ENCODE measurements around the gene UNCX. TPM values are rescaled to one million over a fixed set of nuclear protein-coding genes. Genes with fewer than 3 reads are reported as not detected.

The UNCX gene
- total RNA-seq, 4 donors from 2014 or later, result not detected

- intact Hi-C loops (cut with DNase I; ENCODE audit: low total_unique reads), result no loop called here
- no peak overlapping the region for H3K4me3 ChIP-seq (ENCODE audit: low read depth, poor library complexity, severe bottlenecking)
- DNase-seq (ENCODE audit: low spot score in 2 of 2), result no peak
- TF ChIP-seq POLR2A (IDR thresholded peaks at IDR 0.05) (no peak), CTCF (IDR thresholded peaks at IDR 0.05) (no peak)
- WGBS, 2 donors, result 55 to 61% methylated on average over 14 of the region's 14 CpGs
These were observed 12.2 kb downstream of the UNCX start for GRCh38 chr7:1244700-1245523.

- TF ChIP-seq CTCF (IDR thresholded peaks at IDR 0.05), result no peak
- no peak for TF ChIP-seq POLR2A (IDR thresholded peaks at IDR 0.05)
- WGBS, 2 donors, result 52 to 53% methylated on average over 12 of the region's 12 CpGs
- no peak for DNase-seq (ENCODE audit: low spot score in 2 of 2)
- intact Hi-C loops (cut with DNase I; ENCODE audit: low total_unique reads), result no loop called here
- H3K4me3 ChIP-seq (ENCODE audit: low read depth, poor library complexity, severe bottlenecking), result no peak overlapping the region
These were observed 12.9 kb downstream of the UNCX start for GRCh38 chr7:1245524-1246050.

- intact Hi-C loops (cut with DNase I; ENCODE audit: low total_unique reads), result no loop called here
- no peak for DNase-seq (ENCODE audit: low spot score in 2 of 2)
- WGBS, 2 donors, result 13 to 18% methylated on average over 48 of the region's 48 CpGs
- H3K4me3 ChIP-seq (ENCODE audit: low read depth, poor library complexity, severe bottlenecking), result no peak overlapping the region
- no peak for TF ChIP-seq CTCF (IDR thresholded peaks at IDR 0.05)
- no peak for TF ChIP-seq POLR2A (IDR thresholded peaks at IDR 0.05)
These were observed 13.6 kb downstream of the UNCX start for GRCh38 chr7:1246160-1246870.

- 2 to 3% methylated on average over 39 to 65 of the region's 68 CpGs for WGBS, 2 donors
- intact Hi-C loops (cut with DNase I; ENCODE audit: low total_unique reads), result no loop called here
- TF ChIP-seq POLR2A (IDR thresholded peaks at IDR 0.05), result no peak
- TF ChIP-seq CTCF (IDR thresholded peaks at IDR 0.05), result no peak
- no peak overlapping the region for H3K4me3 ChIP-seq (ENCODE audit: low read depth, poor library complexity, severe bottlenecking)
- DNase-seq (ENCODE audit: low spot score in 2 of 2), result no peak
These were observed 14.3 kb downstream of the UNCX start for GRCh38 chr7:1246871-1247526.

- no peak overlapping the region for H3K4me3 ChIP-seq (ENCODE audit: low read depth, poor library complexity, severe bottlenecking)
- intact Hi-C loops (cut with DNase I; ENCODE audit: low total_unique reads), result no loop called here
- no peak for DNase-seq (ENCODE audit: low spot score in 2 of 2)
- TF ChIP-seq POLR2A (IDR thresholded peaks at IDR 0.05) (no peak), CTCF (IDR thresholded peaks at IDR 0.05) (no peak)
- WGBS, 2 donors, result 1 to 3% methylated on average over 20 to 26 of the region's 48 CpGs
These were observed 14.9 kb downstream of the UNCX start for GRCh38 chr7:1247527-1248041.

Measured in lower leg skin (tissue), 4 donors.